K562 (cell line): ENCODE measurements around the gene SUSD3. TPM values are rescaled to one million over a fixed set of nuclear protein-coding genes. Genes with fewer than 3 reads are reported as not detected.

Experiments
- ATAC-seq: fragments of 200-7000 bp; cut with Tn5 transposase; 3 replicates; pipeline ENCODE4 v1.9.1; 2020; ENCODE audit warnings: moderate library complexity
- BruUV-seq: library from RNA; stranded (reverse); fragments of 400-500 nt; replicated peaks from 2 replicates; lab custom pipeline; 2021; lab: Mats Ljungman, UMichigan
- CTCF ChIA-PET: fragments of 300-600 bp; formaldehyde crosslinking; extraction: SDS; loops from one replicate; lab custom pipeline; 2021; ENCODE audit warnings: low intra/inter-chr PET ratio; lab: Yijun Ruan, JAX
- POLR2A ChIA-PET: fragments of 300-600, 350-650 bp; sonication (Branson Sonifier 250); formaldehyde crosslinking; extraction: SDS; loops from one replicate; lab custom pipeline; 2021; ENCODE audit warnings: antibody characterized with exemption, inconsistent platforms; lab: Yijun Ruan, JAX
- DNase-seq, 4 experiments: peaks; one replicate each; pipeline versions ENCODE4 v3.0.0 to v3.0.0-alpha.2; 2011 to 2018; ENCODE audit warnings: low spot score in 3 of 4, mixed read lengths in 3 of 4; ENCODE audit errors: extremely low read depth in 1 of 4
- FAIRE-seq: peaks from 2 replicates; lab custom pipeline; 2011; peaks lifted over from hg19 to GRCh38; lab: Jason Lieb, UNC
- H2AFZ ChIP-seq: 2 replicates; pipeline ENCODE4 v1.6.0; 2011; ENCODE audit warnings: low read depth, low read length, control low read depth, inconsistent platforms
- H3K27ac ChIP-seq: fragments of 200-600 bp; 3 replicates; pipeline ENCODE4 v1.8.0; 2011; ENCODE audit warnings: low read depth, mild to moderate bottlenecking, control low read depth, inconsistent platforms, low read length, moderate library complexity, mixed read lengths; ENCODE audit errors: extremely low read depth
- H3K27me3 ChIP-seq, 2 experiments: fragments of 300-600 bp in 1 of 2; 2 replicates in 1 of 2; 3 replicates in 1 of 2; pipeline versions ENCODE4 v1.6.0 to v1.8.0; 2011; ENCODE audit warnings: inconsistent platforms in 2 of 2, low read length in 2 of 2, mild to moderate bottlenecking in 1 of 2, mixed read lengths in 1 of 2, moderate library complexity in 1 of 2; ENCODE audit not compliant: control insufficient read depth in 2 of 2, insufficient read depth in 2 of 2
- H3K36me3 ChIP-seq: fragments of 300-600 bp; 3 replicates; pipeline ENCODE4 v1.8.0; 2011; ENCODE audit warnings: mild to moderate bottlenecking, low read length, inconsistent platforms; ENCODE audit not compliant: control insufficient read depth, insufficient read depth
- H3K4me1 ChIP-seq, 2 experiments: fragments of 200-600 bp in 1 of 2; replicated peaks in 1 of 2; 2 replicates in 1 of 2; 3 replicates in 1 of 2; pipeline versions ENCODE4 v1.5.1 to v1.8.0; 2011; ENCODE audit warnings: inconsistent platforms in 2 of 2, low read length in 2 of 2, mild to moderate bottlenecking in 1 of 2, mixed read lengths in 1 of 2, moderate library complexity in 1 of 2; ENCODE audit not compliant: control insufficient read depth in 2 of 2, insufficient read depth in 2 of 2
- H3K4me2 ChIP-seq: 2 replicates; pipeline ENCODE4 v1.6.1; 2011; ENCODE audit warnings: low read length, control low read depth, inconsistent platforms, mixed read lengths; ENCODE audit not compliant: insufficient read depth
- H3K4me3 ChIP-seq: fragments of 200-600 bp; sonication (generic), shearing (Covaris generic); 2 replicates; pipeline ENCODE4 v1.5.1; 2016; ENCODE audit warnings: control low read depth, inconsistent platforms
- H3K79me2 ChIP-seq: fragments of 200-600 bp; 3 replicates; pipeline ENCODE4 v1.8.0; 2011; ENCODE audit warnings: low read length, inconsistent platforms; ENCODE audit not compliant: control insufficient read depth, insufficient read depth
- H3K9ac ChIP-seq, 2 experiments: 2 replicates each; pipeline versions ENCODE4 v1.6.0 to v1.6.1; 2011; ENCODE audit warnings: low read depth in 2 of 2, low read length in 2 of 2, control low read depth in 1 of 2, inconsistent platforms in 1 of 2, mild to moderate bottlenecking in 1 of 2, mixed read lengths in 1 of 2; ENCODE audit not compliant: insufficient read depth in 1 of 2
- H3K9me1 ChIP-seq: one replicate; pipeline ENCODE4 v1.6.0; 2011; ENCODE audit warnings: inconsistent platforms, mild to moderate bottlenecking, low read length, moderate library complexity; ENCODE audit not compliant: control insufficient read depth, insufficient read depth
- H3K9me3 ChIP-seq: replicated peaks from 2 replicates; pipeline ENCODE4 v1.5.1; 2011; ENCODE audit warnings: low read depth, low read length, inconsistent platforms; ENCODE audit not compliant: control insufficient read depth, insufficient read depth
- H4K20me1 ChIP-seq: replicated peaks from 2 replicates; pipeline ENCODE4 v1.6.1; 2011; ENCODE audit warnings: low read length, inconsistent platforms, mixed read lengths; ENCODE audit not compliant: control insufficient read depth, insufficient read depth
- CREB3L1 ChIP-seq: fragments of 450-650 bp; IDR thresholded peaks from 2 replicates; pipeline ENCODE4 v1.6.1; 2014; ENCODE audit warnings: low read depth, mild to moderate bottlenecking, moderate library complexity, borderline replicate concordance
- EGR1 ChIP-seq: fragments of 450-650 bp; conservative IDR thresholded peaks from 2 replicates; pipeline ENCODE4 v1.6.1; 2017; ENCODE audit warnings: mild to moderate bottlenecking
- KDM2B ChIP-seq: fragments of 250-450 bp; sonication (Bioruptor Pico); IDR thresholded peaks from 2 replicates; pipeline ENCODE4 v1.8.0; 2021; ENCODE audit warnings: mild to moderate bottlenecking, moderate library complexity
- POU5F1 ChIP-seq: fragments of 150-350 bp; IDR thresholded peaks from 2 replicates; pipeline ENCODE4 v1.6.1; 2014; ENCODE audit warnings: borderline replicate concordance, low read length, low read depth, mild to moderate bottlenecking; ENCODE audit not compliant: partially characterized antibody
- RERE ChIP-seq: sonication (generic); formaldehyde crosslinking; IDR thresholded peaks from 2 replicates; pipeline ENCODE4 v1.8.0; 2023; ENCODE audit warnings: missing genetic modification reagents, mild to moderate bottlenecking, borderline replicate concordance
- ZNF589 ChIP-seq: fragments of 200-800 bp; sonication (Bioruptor generic); IDR thresholded peaks from 2 replicates; pipeline ENCODE4 v1.6.1; 2016; ENCODE audit warnings: low read depth, missing genetic modification characterization, missing compliant biosample characterization
- WGBS: fragments of 100-300 bp; shearing (Covaris generic); methylation state at CpG from one replicate; pipeline ENCODE4 v1.1.6; 2016; ENCODE audit warnings: low coverage, mixed read lengths; ENCODE audit not compliant: insufficient coverage; ENCODE audit errors: missing lambda C conversion rate; 5-methylcytosine and 5-hydroxymethylcytosine counted together
- in situ Hi-C: fragments of 300-500 bp; cut with MboI; formaldehyde crosslinking; loops from 4 replicates; pipeline ENCODE4 v1.15.0; 2018; ENCODE audit warnings: inconsistent platforms, mixed read lengths
- intact Hi-C: fragments of 100-400 bp; cut with micrococcal nuclease; formaldehyde crosslinking; loops from 2 replicates; pipeline ENCODE4 v1.14.2; 2022
- polyA plus RNA-seq, 8 experiments: library from polyadenylated mRNA; depleted of rRNA in 4 of 8; stranded (reverse) in 5 of 8; unstranded in 3 of 8; fragments of >200 nt; fragmentation: Nextera tagmentation in 2 of 8; fragmentation: Illumina TruSeq in 1 of 8; extraction: Ambion mirVana in 2 of 8; extraction: Trizol in 1 of 8; gene quantifications; 2 replicates each; pipeline versions ENCODE4 v1.2.1 to v1.2.3, GENCODE V29; 2011 to 2014; ENCODE audit warnings: inconsistent platforms in 1 of 8, missing spikeins in 1 of 8
- total RNA-seq, 7 experiments: library from RNA; depleted of rRNA in 6 of 7; stranded (reverse); fragments of >200 nt in 6 of 7; fragmentation: Illumina TruSeq in 2 of 7; extraction: Trizol in 2 of 7; gene quantifications; 2 replicates each; pipeline versions ENCODE4 v1.2.1 to v1.2.3, GENCODE V29; 2011 to 2021; ENCODE audit warnings: low replicate concordance in 1 of 7

The SUSD3 gene
- total and polyA plus RNA-seq, 9 of the 15 experiments (the other 6 are each of a cell fraction or from before 2014, with no cell fraction given), result 1.3 to 21.7 (median 11.4) TPM

- TF ChIP-seq POU5F1, result no peak
Observed at GRCh38 chr9:93126151-93126781, 67.8 kb downstream of the SUSD3 start (continued).

GRCh38 chr9:93126825-93127368 lies 68.4 kb downstream of the SUSD3 start:
- no peak overlapping the region for H3K27ac ChIP-seq
- H2AFZ ChIP-seq, result no peak overlapping the region
- ATAC-seq (no peak), DNase-seq (no peak), FAIRE-seq (no peak)
- no peak overlapping the region for H3K4me3 ChIP-seq
- H4K20me1 ChIP-seq, result no peaks in the 10 kb centered on the region
- peaks cover 0 to 48% of the 10 kb centered on the region in 2 experiments; a peak in 2 of 5 replicates for H3K4me1 ChIP-seq
- H3K9me1 ChIP-seq, result no peaks in the 10 kb centered on the region
- intact Hi-C loops, result no loop called here
- in situ Hi-C loops, result no loop called here
- no peak for TF ChIP-seq RERE
- TF ChIP-seq KDM2B (CRISPR knock-in tag), result no peak
- TF ChIP-seq EGR1, result 0 out of 2 replicates have a peak, but pooled peaks have one; percentile 7
- no peak for TF ChIP-seq CREB3L1
- no peak for TF ChIP-seq ZNF589 (CRISPR knock-in tag)
- no TSS peak for BruUV-seq
- no peaks in the 10 kb centered on the region for H3K79me2 ChIP-seq
- no peak overlapping the region for H3K4me2 ChIP-seq
- H3K9ac ChIP-seq, result peak overlapping the region in 1 of 2 experiments; percentile 0; a peak in 1 of 4 replicates
- POLR2A ChIA-PET, result interaction anchor here (0.6 to 1.3 kb wide), 2 partner anchors 8 to 31 kb away, joined by 3 to 7 read pairs; no protein-coding TSS in a partner anchor
- no peaks in the 10 kb centered on the region for H3K36me3 ChIP-seq
- CTCF ChIA-PET, result no interaction called here
- WGBS, result 66% methylated on average over 13 of the region's 18 CpGs
- no peaks in the 10 kb centered on the region for H3K9me3 ChIP-seq
- H3K27me3 ChIP-seq, result no peaks in the 10 kb centered on the region
